ENCODE data around the gene TTC34.
"Not testable (repeated sequence)": the region's sequence is repeated elsewhere in the genome, so short reads cannot be mapped to it uniquely, and the experiment has no call there.

- TF ChIP-seq CTCF (conservative IDR thresholded peaks at IDR 0.05; ENCODE audit: low read length); EZH2phosphoT487 (IDR thresholded peaks at IDR 0.05; ENCODE audit: borderline replicate concordance): not testable (repeated sequence)
Measured at GRCh38 chr1:2759433-2759832, 42.1 kb downstream of the TTC34 start.

Measured in Loucy (cell line).